HG03066 (cell line): ENCODE data around the gene XPNPEP3.

ENCODE experiments used
- ATAC-seq: cut with Tn5 transposase; IDR thresholded peaks from one replicate; pipeline ENCODE4 v1.9.1; 2021; ENCODE audit warnings: low read depth; ENCODE audit not compliant: unreplicated experiment

The XPNPEP3 gene

DNA sequence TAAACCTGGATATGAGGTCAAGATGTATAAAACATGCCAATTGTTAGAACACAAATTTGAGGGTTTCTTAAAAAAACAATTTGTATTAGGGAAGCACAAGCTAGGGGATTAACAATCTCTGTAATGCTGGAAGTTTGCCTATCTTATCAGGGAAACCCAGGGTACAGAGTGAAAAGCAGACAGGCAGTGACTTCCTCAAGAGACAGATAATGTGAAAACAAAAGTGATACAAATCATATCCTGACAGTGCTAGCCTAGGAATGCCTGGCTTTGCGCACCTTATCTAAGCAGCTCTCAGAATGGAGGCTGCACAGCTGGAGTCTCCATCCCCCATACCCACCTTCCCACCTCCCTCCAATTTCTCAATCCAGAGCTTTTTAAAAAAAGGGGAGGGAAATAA is 71.7 kb downstream of the XPNPEP3 start:
- no peak for ATAC-seq

DNA sequence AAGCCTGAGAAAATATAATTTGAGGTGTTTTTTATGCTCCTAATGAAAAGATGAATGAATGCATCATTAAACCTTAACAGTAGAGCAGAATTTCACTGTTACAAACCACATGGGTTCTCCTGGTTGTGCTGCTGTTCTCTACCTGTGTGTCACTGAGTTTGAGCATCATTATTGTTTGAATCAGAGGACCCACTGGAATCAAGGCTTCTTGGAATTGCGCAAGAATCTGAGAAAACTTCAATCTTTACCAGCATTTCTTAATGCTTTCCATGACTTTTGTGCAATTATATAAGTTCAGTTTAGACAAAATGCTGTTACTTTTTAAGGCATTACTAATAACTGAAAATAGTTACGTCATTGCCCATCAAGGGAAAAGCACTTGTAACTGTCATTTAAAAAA is 75.4 kb downstream of the XPNPEP3 start:
- ATAC-seq: no peak

DNA sequence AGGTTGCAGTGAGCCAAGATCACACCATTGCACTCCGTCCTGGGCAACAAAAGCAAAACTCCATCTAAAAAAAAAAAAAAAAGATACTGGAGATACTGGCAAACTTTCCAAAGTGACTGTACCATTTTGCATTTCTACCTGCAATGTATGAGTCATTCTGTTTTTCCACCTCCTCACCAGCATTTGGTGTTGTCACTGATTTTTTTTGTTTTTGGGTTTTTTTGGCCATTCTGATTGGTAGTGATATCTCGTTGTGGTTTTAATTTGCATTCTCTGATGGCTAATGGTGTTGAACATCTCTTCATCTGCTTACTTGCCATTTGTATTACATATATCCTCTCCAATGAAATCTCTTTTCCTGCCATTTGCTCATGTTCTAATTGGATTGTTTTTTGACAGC is 82.3 kb downstream of the XPNPEP3 start:
- ATAC-seq: no peak

DNA sequence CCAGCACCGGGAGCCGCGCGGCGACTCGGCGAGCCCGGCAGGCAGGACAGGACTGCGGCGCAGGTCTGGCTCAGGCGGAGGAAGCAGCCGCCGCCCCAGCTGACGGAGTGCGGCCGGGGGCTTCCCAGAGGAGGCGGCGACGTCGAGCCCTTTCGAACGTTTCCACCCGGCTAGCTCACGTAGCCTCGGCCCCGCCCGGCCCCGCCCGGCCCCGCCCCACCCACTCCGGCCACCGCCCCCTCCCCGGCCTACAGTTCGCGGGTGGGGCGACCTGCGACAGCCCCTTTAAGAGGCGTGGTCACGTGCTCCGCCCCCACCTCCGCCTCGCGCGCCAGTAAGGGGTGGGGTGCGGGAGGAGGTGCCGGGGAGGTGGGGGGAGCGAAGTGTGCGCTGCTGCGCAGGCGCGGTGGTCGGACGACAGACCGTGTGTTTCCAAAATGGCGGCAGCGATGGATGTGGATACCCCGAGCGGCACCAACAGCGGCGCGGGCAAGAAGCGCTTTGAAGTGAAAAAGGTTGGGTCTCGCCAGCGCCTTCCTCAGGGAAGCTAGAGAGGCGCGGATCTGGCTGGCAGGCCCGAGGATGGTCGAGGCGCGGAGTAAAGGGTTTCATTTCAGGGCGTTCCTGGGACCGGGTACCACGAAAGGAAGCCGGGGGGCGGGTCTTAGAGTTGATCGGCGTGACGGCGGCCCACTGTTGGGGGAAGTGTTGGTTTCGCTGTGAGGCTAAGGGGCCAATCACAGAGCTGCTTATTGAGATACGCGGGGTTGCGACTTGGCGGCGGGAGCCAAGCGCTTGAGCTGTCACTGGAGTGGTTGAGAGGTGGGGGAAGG is 94.2 kb downstream of the XPNPEP3 start, which contains the start of gene RBX1:
TSS of gene RBX1 (plus strand) at position 417 of the 833 bp plus-strand sequence. CDS start at position 438, 21 bp downstream.
- ATAC-seq: peak; percentile 75

DNA sequence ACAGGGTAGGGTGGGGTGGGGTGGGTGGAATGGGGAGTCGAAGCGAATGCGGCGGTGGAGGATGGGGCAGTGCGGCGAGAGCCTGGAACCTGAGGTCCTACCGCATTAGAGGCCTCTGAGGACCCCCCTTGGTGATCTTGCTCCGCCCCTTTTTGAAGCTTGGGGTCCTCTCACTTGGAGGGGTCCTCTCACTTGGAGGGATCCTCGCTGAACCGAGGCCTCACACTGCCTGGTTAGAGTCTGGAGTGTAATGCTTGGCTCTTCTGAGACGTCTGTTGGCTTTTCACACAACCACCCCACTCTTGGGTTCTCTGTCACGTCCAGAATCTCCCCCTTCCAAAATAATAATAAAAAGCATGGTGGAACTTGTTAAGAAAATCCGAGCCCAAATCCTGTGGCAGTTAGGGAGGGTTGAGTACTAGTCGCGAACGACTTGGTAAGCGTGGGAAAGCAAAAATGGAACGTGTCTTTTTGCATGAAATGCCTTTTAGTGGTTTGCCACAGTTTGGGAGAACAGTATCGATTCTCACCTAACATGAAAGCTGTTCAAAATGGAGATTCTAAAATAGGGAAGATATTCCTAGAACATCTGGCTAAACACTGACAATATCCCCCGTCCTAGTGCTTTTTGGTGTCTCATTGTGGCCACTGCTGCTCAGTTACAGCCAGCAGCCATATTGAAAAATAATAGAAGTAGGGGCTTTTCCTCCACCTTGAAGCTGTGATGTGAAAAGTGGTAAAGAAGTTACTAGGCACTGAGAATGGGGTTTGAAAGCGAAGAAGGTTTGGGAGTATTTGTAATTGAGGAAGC is 95.1 kb downstream of the XPNPEP3 start:
- no peak for ATAC-seq

DNA sequence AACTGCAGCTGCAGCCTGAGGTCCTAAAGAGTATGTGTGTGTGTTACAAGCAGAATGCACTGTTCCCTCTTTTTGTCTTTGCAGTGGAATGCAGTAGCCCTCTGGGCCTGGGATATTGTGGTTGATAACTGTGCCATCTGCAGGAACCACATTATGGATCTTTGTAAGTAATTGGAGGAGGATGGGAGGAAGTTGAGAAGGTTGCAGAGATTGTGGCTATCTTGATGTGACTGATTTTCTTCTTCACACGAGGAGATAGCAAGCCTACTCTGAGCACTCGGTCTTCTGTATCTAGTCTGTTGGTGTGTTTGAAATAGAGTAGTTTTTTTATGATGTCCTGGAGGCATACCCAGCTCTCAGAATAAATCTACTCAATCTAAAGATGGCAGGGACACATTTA is 96.5 kb downstream of the XPNPEP3 start:
- no peak for ATAC-seq

DNA sequence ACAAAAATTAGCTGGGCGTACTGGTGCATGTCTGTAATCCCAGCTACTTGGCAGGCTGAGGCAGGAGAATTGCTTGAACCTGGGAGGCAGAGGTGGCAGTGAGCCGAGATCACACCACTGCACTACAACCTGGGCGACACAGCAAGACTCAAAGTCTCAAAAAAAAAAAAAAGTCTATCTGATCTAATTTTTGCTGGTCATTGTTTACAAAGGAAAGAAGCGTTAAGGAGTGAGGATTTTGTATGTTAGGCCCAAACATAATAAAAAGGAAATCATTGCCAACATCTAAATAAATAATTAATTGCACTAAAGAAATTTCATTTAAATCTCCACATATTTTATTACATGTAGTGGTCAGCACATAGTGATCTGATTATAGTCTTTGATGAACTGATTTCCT is 97.2 kb downstream of the XPNPEP3 start:
- no peak for ATAC-seq

DNA sequence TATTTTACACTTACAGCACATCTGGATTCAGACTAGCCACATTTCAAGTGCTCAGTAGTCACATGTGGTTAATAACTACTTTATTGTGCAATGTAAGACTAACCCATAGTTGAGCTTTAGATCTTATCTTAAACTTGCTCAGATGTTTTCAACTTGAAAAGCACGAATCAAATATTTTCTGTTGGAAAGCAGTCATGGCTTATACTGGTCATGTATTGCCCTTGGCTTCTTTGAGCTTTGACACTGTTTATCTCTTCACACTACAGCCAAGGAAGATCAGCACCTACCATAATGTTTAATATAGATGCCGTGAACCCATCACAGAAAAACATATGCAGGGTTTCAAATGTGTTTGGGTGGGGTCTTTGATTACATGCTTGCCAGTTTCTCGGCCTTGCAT is 98.6 kb downstream of the XPNPEP3 start:
- ATAC-seq: no peak

DNA sequence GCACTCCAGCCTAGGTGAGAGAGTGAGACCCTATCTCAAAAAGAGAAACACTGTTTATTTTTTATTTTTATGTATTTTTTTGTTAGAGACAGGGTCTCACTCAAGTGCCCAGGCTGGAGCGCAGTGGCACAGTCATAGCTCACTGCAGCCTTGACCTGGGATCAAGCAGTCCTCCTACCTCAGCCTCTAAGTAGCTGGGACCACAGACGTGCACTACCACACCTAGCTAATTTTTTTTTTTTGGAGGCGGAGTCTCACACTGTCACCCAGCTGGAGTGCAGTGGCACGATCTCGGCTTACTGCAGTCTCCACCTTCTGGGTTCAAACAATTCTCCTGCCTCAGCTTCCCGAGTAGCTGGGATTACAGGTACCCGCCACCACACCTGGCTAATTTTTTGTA is 100.7 kb downstream of the XPNPEP3 start:
- ATAC-seq: no peak

DNA sequence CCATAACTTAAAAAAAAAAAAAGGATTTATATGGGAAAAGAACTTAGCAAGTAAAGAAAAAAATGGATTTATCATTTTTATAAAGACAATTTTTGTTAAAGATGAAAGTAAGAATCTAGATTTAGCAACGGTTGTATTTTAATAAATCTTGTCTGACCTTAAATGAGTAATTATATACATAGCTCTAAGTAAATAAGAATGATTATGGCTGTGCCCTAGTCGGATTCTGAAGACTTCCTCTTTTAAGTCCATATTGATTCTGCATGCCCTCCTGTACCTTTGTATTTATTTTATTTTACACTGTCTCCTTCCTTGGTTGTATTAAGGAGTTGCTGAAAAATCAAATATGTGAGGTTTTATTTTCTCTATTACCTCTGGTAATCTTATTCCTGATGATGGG is 101.4 kb downstream of the XPNPEP3 start:
- ATAC-seq: no peak

DNA sequence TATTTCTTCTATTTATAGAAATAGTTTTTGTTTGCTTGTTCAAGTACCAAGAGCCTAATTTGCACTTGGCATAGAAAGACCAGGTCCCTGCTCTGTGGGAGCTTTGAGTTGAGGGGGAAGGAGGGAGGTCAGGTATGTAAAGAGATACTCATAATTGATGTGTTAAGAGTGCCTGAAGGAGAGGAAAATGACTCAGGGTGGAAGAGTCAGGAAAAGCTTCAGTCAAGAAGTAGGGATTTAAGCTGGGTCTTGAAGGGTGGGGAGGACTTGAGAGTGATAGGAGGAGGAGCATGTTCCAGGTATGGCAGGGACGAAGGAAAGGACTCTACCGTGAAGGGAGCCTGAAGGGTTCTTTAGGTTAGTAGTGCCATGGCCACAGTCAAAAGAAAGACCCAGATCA is 103.2 kb downstream of the XPNPEP3 start:
- ATAC-seq: no peak

DNA sequence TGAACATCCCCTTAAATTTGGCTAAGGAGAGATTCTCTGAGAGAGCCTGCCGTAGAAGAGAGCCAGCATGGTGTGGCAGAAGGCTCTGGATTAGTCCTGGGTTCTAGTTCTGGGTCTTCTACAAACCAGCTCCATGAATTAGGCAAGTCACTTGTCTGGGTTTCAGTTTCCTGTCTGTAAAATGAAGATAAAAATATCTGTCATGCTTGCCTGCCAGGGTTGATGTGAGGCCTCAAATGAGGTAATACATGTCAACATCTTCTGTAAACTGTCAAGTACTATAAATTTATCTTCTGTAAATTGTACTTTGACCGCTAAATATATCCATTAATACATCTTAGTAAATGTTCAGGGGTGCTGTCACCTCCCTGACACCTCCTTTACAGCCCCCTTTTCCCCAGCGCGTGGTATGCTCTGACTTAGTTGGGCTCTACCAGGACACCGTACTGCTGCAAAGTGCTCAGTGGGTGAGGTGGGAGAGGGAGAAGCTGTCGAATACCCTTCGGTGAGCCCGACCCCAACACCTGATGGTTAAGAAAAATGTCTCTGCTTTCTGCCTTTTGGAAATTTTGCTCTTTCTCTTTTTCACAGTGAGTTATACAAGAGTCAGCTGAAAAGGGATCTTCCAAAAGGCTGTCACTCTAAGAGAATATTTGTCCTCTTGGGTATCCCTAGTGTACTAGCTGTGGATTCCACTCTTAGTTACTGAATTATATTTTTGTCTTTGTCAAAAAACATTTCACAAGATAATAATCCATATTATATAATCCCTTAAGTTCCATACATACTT is 109.2 kb downstream of the XPNPEP3 start:
- no peak for ATAC-seq

DNA sequence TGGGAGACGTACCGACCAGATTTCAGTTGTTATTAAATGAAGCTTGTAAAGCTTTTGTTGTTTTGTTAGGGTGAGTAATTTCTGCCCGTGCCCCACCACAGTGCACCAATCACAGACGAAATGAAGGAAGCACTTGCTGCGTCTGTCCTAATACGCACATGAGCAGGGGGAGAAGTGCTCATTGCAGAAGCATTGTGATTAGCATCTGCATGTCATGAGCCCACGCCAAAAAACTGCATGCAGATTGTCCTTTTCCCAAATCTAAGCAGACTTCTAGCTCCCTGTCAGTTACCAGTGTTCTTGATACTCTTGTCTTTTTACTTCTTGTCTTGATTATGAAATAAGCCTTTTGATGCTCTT is 109.8 kb downstream of the XPNPEP3 start:
- no peak for ATAC-seq

DNA sequence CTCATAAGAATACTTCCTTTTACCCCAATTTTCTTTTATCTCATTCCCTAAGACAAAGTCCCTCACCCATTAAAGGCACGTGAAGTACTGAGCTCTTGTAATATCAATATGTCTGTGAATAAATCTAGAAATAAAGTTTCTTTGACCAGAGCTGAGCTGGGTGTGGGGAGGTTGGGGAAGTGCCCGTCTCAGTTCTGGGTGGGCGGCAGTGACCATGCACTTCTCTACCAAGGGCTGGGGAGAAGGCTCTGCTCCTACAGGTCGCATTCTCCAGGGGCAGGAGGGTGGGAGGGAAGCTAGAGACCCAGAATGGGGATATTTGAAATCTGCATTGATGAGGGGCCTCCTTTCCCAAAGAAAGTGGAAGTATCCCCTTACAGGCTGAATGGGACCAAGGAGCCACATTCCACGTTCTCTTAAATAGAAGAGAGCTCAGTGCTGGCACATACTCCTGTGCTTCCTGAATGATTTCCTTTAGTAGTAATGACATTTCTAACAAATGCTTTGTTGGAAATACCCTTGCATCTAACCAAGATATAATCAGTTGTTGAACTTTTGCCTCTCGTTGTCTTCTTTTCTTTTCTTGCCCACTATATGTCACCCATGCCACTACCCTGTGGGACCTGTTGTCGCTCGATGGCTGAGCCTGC is 110.3 kb downstream of the XPNPEP3 start:
- ATAC-seq: no peak

DNA sequence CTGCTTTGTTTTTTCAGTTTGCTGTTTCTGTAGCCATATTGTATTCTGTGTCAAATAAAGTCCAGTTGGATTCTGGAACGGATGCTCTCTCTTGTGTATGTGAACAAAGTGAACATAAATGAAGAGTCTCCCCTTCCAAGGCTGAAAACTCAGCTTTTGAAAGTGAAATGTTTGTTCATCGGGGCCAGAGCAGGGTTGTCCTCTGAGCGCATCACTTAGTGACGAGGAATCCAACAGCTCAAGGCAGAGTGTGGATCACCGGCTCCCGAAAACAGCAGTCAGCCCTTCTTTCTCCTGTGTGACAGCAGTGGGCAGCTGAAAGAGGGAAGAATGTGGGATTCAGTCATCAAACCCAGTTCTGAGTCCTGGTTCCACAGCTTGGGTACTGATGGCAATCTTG is 115.6 kb downstream of the XPNPEP3 start:
- no peak for ATAC-seq

DNA sequence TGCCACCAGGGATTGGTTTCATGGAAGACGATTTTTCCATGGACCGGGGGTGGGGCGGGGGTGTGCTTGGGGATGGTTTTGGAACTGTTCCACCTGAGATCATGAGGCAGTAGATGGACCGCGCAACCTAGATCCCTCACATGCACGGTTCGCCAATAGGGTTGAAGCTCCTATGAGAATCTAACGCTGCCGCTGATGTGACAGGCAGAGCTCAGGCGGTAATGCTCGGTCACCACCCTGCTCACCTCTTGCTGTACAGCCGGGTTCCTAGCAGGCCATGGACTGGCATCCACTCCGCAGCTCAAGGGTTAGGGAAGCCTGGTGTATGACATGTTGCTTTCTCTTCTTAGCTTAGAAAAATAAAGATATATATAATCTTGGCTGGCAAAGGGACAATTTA is 116.2 kb downstream of the XPNPEP3 start:
- no peak for ATAC-seq

DNA sequence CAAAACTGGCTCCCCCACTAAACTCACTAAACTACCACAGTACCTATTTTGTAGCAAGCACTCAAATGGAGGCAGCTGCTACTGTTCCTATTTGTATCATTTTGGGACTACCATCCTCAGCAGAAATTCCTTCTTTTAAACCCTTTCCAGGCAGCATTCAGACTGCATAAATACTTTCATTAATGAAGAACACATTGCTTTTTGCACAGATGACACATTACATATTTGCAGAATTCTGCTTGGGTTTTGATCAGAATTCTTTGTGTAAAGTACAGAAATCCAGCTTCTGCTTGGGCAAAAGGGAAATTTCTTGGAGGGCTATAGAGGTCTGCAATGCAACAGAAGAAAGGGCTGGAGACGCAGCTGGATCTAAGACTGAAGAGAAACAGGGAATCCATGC is 118.4 kb downstream of the XPNPEP3 start:
- ATAC-seq: no peak

DNA sequence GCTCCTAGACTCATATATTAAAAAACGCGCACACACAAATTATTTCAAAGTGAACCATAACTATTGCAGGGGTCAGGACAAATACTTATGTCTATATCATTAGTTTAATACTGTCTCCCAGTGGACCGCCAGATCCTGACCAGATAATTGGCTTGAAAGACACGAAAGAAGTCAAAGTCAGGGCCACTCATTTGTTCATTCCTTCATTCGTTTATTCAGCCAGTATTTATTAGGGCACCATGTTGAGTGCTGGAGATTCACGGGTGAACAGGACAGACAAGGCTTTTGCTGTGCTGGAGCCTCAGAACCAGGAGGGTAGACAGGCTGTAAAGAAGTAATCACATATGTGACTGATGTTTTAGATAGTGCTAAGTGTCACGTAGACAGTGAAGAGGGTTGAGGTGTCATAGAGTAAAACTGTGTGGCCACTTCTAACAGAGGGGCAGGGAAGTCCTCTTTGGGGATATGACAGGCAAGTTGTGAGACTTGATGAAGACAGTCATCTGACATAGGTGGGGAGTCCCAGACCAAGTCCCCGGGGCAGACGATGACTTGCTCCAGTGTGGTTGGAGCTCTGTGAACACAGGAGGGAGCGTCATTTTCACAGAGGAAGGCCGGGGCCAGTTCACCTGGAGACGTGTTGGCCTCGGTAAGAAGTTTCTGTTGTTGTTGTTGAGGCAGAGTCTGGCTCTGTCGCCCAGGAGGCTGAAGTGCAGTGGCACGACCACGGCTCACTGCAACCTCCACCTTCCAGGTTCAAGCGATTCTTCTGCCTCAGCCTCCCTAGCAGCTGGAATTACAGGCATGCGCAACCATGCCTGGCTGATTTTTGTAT is 120.1 kb downstream of the XPNPEP3 start:
- ATAC-seq: no peak

DNA sequence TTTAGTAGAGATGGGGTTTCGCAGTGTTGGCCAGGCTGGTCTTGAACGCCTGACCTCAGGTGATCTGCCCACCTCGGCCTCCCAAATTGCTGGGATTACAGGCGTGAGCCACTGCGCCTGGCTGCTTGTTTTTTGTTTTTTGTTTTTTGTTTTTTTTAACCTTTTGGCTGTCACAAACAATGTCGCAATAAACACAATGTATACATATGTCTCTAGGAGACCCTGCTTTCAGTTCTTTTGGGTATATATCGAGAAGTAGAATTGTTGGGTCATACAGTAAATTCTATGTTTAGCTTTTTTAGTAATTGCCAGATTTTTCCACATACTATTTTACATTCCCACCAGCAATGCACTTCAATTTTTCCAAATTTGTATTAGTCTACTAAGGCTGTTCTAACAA is 122.2 kb downstream of the XPNPEP3 start:
- ATAC-seq: no peak

DNA sequence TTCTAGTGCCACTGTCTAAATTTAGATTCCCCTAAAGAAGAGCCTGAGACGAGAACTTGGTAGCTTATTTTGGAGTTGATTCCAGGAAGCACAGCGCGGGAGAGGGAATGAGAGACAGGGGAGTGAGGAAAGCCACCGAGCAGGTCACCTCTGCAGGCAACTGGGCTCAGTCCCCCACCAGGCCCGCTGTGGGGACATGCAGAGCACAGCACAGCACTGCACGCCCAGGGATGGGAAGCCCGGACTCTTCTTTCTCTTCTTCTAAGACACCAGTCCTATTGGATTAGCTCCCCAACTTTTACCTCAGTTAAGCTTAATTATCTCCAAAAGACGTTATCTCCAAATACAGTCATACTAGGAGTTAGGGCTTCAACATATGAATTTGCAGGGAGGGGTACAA is 122.9 kb downstream of the XPNPEP3 start:
- ATAC-seq: no peak
